OCI-LY7 (cell line): Measurements from ENCODE around the gene PAQR6.

Source experiments
- CTCF ChIP-seq: fragments of 200-600 bp; sonication (generic); conservative IDR thresholded peaks from 2 replicates; pipeline ENCODE4 v1.5.1; 2014; ENCODE audit warnings: mild to moderate bottlenecking, antibody characterized with exemption, low read length, moderate library complexity, mixed read lengths
- EZH2phosphoT487 ChIP-seq: fragments of 200-600 bp; sonication (generic); IDR thresholded peaks from 2 replicates; pipeline ENCODE4 v1.6.1; 2018; ENCODE audit warnings: low read depth, borderline replicate concordance, mild to moderate bottlenecking, mixed run types, antibody characterized with exemption, low read length, moderate library complexity, mixed read lengths

DNA sequence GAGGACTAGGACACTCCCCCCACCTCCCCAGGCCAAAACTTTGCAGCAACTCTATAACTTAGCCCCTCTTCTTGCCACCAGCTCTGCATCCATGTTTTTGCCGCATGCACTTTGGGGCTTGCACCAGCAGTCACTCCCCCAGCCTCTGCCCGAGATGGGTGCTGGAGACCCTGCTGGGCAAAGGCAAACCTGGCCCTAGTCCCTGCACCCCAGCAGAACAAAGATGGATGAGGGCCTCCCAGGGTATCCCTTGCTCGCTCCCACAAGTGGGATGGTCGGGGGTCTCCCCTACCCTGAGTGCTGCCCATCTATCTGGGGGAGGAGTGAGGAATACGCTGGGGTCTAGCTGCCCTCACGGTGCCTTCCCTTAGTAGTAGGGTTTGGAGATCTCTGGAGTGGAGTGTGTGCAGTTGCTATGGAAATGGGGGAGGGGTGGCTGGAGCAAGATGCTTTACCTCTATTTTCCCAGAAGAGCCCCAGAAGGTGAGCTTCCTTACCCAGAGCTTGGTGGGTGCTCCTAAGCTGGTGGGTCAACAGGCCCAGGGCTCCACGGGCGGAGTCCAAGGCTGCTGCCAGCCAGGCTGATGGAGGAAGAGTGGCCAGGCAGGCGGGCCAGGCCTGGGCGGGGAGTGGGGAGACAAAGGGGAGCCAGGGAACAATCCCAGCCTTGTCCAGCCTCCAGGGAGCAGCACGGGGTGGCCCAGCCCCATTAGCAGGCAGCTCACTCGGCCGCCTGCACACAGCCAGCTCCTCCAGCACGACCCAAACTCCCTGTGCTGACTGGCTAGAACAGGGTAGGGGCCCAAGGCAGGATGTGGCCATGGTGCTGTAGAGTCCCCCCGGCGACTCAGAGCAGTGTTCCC, at the start of gene PAQR6:
- TF ChIP-seq CTCF (no peak), EZH2phosphoT487 (no peak)
